ENCODE results near the gene HPCAL4.

HPCAL4 gene

GRCh38 chr1:39691383-39692151, at the start of gene HPCAL4:
HPCAL4 (minus strand) TSS chr1:39691433; CDS start chr1:39684603, 6,830 bp downstream.
- TF ChIP-seq, protein P1, sequence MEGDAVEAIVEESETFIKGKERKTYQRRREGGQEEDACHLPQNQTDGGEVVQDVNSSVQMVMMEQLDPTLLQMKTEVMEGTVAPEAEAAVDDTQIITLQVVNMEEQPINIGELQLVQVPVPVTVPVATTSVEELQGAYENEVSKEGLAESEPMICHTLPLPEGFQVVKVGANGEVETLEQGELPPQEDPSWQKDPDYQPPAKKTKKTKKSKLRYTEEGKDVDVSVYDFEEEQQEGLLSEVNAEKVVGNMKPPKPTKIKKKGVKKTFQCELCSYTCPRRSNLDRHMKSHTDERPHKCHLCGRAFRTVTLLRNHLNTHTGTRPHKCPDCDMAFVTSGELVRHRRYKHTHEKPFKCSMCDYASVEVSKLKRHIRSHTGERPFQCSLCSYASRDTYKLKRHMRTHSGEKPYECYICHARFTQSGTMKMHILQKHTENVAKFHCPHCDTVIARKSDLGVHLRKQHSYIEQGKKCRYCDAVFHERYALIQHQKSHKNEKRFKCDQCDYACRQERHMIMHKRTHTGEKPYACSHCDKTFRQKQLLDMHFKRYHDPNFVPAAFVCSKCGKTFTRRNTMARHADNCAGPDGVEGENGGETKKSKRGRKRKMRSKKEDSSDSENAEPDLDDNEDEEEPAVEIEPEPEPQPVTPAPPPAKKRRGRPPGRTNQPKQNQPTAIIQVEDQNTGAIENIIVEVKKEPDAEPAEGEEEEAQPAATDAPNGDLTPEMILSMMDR (conservative IDR thresholded peaks at IDR 0.05; ENCODE audit: low read length), result no peak
- no peak within 1 kb of the TSS; the same call in 1 of the 2 replicates for H3K4me3 ChIP-seq (ENCODE audit: low read length)
- peak; percentile 47 for DNase-seq (ENCODE audit: low read depth)

DNA sequence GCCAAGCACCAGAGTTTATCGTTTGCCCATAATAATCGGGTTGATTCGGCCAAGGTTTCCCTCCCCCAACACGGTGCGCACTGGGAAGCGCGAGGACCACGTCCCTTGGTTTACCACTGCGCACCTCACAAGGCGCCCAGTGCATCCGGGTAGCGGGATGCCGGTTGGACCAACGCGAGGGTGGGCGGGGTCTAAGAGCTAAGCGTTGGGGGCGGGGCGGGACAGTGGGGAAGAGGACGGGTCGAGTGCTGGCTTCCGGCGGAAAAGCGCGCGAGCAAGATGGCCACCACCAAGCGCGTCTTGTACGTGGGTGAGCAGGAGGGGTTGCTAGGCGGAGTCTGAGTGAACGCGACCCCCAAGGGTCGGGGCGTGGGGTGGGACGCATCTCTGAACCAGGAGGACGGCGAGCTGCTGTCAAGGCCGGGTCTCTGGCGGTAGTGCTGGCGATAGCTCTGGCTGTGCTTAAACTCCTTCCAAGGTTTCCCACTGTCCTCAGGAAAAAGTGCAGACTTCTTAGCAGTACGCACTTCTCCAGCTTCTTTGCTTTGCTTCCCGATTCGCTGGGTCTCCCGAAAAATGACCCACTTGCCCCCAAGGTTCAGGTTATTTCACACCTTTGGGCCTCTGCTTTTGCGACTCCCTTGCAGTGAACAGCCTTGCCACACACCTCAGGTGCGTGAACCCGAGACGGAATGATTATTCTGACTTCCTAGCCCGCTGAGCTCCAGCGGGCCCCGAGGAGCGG, 47.6 kb upstream of the HPCAL4 start, which contains the start of gene PPIE:
Gene PPIE (plus strand): TSS at position 261 of the 745 bp plus-strand sequence. CDS start 19 bp downstream, at position 280.
- peak; percentile 84 for DNase-seq (ENCODE audit: low read depth)
- TF ChIP-seq, protein P1 (conservative IDR thresholded peaks at IDR 0.05; ENCODE audit: low read length), result no peak
- H3K4me3 ChIP-seq (ENCODE audit: low read length), result peak within 1 kb of the TSS; percentile 97

GRCh38 chr1:39737546-39738169, 46.4 kb upstream of the HPCAL4 start:
- peak; percentile 24 for DNase-seq (ENCODE audit: low read depth)
- TF ChIP-seq, protein P1 (conservative IDR thresholded peaks at IDR 0.05; ENCODE audit: low read length), result no peak
- H3K4me3 ChIP-seq (ENCODE audit: low read length), result no peak overlapping the region

GRCh38 chr1:39735731-39736130, 44.5 kb upstream of the HPCAL4 start:
- DNase-seq (ENCODE audit: low read depth), result no peak
- TF ChIP-seq, protein P1 (conservative IDR thresholded peaks at IDR 0.05; ENCODE audit: low read length), result no peak

DNA sequence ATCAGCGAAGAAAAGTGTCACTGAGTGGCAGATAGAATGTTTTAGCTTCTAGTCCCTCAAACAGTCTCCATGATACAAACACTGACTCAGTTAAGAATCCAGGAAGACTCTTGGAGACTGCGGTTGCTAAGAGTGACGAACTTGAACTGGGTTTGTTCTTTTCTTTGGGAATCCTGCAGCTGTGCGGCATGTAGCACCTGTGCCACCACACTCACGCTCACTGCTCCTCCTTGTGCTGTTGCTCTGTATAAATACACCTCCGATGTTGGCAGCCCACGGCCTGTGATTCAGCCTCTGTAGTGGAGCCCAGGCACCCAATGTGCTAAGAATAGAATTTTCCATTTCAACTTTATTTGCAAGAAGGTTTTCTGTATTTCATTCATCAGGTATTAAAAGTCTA, 41.9 kb upstream of the HPCAL4 start:
- no peak for DNase-seq (ENCODE audit: low read depth)
- TF ChIP-seq, protein P1 (conservative IDR thresholded peaks at IDR 0.05; ENCODE audit: low read length), result no peak
- H3K4me3 ChIP-seq (ENCODE audit: low read length), result no peak overlapping the region

More at GRCh38 chr1:39735731-39736130, 44.5 kb upstream of the HPCAL4 start:
- no peak overlapping the region for H3K4me3 ChIP-seq (ENCODE audit: low read length)

DNA sequence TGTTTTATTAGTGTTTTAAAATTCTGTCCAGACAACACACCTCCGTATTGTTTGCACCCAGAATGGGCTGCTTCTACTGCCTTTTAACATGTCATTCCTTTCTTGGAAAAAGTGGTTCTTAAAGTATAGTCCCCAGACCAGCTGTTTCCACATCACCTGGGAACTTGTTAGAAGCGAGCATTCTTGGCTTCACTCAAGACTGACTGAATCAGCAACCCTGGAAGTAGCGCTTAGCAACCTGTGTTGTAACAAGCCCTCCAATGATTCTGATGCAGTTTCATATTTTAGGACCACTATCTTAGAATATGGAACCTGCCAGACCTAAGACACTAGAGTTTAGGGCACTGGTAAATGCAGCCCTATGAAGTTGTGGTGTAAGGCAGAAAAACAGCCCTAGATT, 41.5 kb upstream of the HPCAL4 start:
- no peak for DNase-seq (ENCODE audit: low read depth)
- TF ChIP-seq, protein P1 (conservative IDR thresholded peaks at IDR 0.05; ENCODE audit: low read length), result no peak
- H3K4me3 ChIP-seq (ENCODE audit: low read length), result no peak overlapping the region

Data from AG10803 (cell line).